Mesenchymal stem cell (in vitro differentiated cells and primary cell): ENCODE data around the gene SIMC1.
"Not testable (repeated sequence)": the region's sequence is repeated elsewhere in the genome, so short reads cannot be mapped to it uniquely, and the experiment has no call there.

ENCODE experiments used
- DNase-seq: peaks from one replicate; pipeline ENCODE4 v3.0.0-alpha.2; 2013
- H2AFZ ChIP-seq: one replicate; pipeline ENCODE4 v1.6.1; 2013; ENCODE audit warnings: low read depth, mild to moderate bottlenecking, control low read depth, inconsistent platforms, low read length, moderate library complexity
- H2AK5ac ChIP-seq: 2 replicates; pipeline ENCODE4 v1.6.1; 2013; ENCODE audit warnings: low read length, moderate library complexity, mild to moderate bottlenecking, inconsistent platforms; ENCODE audit not compliant: severe bottlenecking
- H2BK120ac ChIP-seq: one replicate; pipeline ENCODE4 v1.6.1; 2013; ENCODE audit warnings: low read depth, mild to moderate bottlenecking, inconsistent platforms, low read length, moderate library complexity
- H2BK12ac ChIP-seq, 2 experiments: one replicate each; pipeline ENCODE4 v1.6.1; 2013; ENCODE audit warnings: inconsistent platforms in 2 of 2, low read length in 2 of 2, mild to moderate bottlenecking in 2 of 2, moderate library complexity in 2 of 2, control low read depth in 1 of 2
- H2BK15ac ChIP-seq: one replicate; pipeline ENCODE4 v1.6.1; 2013; ENCODE audit warnings: mild to moderate bottlenecking, low read depth, inconsistent platforms; ENCODE audit not compliant: poor library complexity, severe bottlenecking
- H2BK5ac ChIP-seq: 2 replicates; pipeline ENCODE4 v1.6.1; 2013; ENCODE audit warnings: low read depth, mild to moderate bottlenecking, low read length, control low read depth, inconsistent platforms; ENCODE audit not compliant: poor library complexity, severe bottlenecking
- H3K14ac ChIP-seq, 2 experiments: one replicate each; pipeline ENCODE4 v1.6.1; 2013; ENCODE audit warnings: inconsistent platforms in 2 of 2, low read length in 2 of 2, control low read depth in 1 of 2, mild to moderate bottlenecking in 1 of 2, moderate library complexity in 1 of 2
- H3K18ac ChIP-seq, 2 experiments: one replicate each; pipeline ENCODE4 v1.6.1; 2013; ENCODE audit warnings: inconsistent platforms in 2 of 2, low read length in 2 of 2, control low read depth in 1 of 2, low read depth in 1 of 2, mild to moderate bottlenecking in 1 of 2
- H3K23ac ChIP-seq, 2 experiments: one replicate each; pipeline ENCODE4 v1.6.1; 2013; ENCODE audit warnings: inconsistent platforms in 2 of 2, low read length in 2 of 2, mild to moderate bottlenecking in 2 of 2, moderate library complexity in 2 of 2, control low read depth in 1 of 2
- H3K27ac ChIP-seq: 2 replicates; pipeline ENCODE4 v1.5.1; 2013; ENCODE audit warnings: mild to moderate bottlenecking, moderate library complexity, low read length, control low read depth, inconsistent platforms; ENCODE audit not compliant: poor library complexity, severe bottlenecking
- H3K27me3 ChIP-seq, 2 experiments: 2 replicates each; pipeline versions ENCODE4 v1.6.1 to v1.7.0; 2013; ENCODE audit warnings: low read length in 2 of 2, mild to moderate bottlenecking in 2 of 2, moderate library complexity in 2 of 2, control low read depth in 1 of 2, inconsistent platforms in 1 of 2; ENCODE audit not compliant: control insufficient read depth in 1 of 2, insufficient read depth in 1 of 2
- H3K36me3 ChIP-seq, 2 experiments: 2 replicates each; pipeline versions ENCODE4 v1.6.1 to v1.7.0; 2013; ENCODE audit warnings: low read length in 2 of 2, control low read depth in 1 of 2, inconsistent platforms in 1 of 2, low read depth in 1 of 2, mild to moderate bottlenecking in 1 of 2; ENCODE audit not compliant: insufficient read depth in 2 of 2, control insufficient read depth in 1 of 2
- H3K4ac ChIP-seq, 2 experiments: one replicate each; pipeline ENCODE4 v1.6.1; 2013; ENCODE audit warnings: inconsistent platforms in 2 of 2, low read length in 2 of 2, mild to moderate bottlenecking in 2 of 2, moderate library complexity in 2 of 2, control low read depth in 1 of 2, low read depth in 1 of 2
- H3K4me1 ChIP-seq: 2 replicates; pipeline ENCODE4 v1.6.1; 2013; ENCODE audit warnings: low read depth, low read length, control low read depth; ENCODE audit not compliant: control insufficient read depth, insufficient read depth
- H3K4me2 ChIP-seq: 2 replicates; pipeline ENCODE4 v1.6.1; 2013; ENCODE audit warnings: low read length, mild to moderate bottlenecking, inconsistent platforms; ENCODE audit not compliant: poor library complexity, severe bottlenecking
- H3K4me3 ChIP-seq, 2 experiments: 2 replicates each; pipeline versions ENCODE4 v1.5.1 to v1.7.0; 2013; ENCODE audit warnings: low read length in 2 of 2, mild to moderate bottlenecking in 2 of 2, control low read depth in 1 of 2, low read depth in 1 of 2; ENCODE audit not compliant: insufficient read depth in 1 of 2
- H3K79me1 ChIP-seq: replicated peaks from 2 replicates; pipeline ENCODE4 v1.6.1; 2013; ENCODE audit warnings: mild to moderate bottlenecking, control low read depth, low read length, inconsistent platforms; ENCODE audit not compliant: poor library complexity, severe bottlenecking
- H3K9ac ChIP-seq: 2 replicates; pipeline ENCODE4 v1.7.0; 2013; ENCODE audit warnings: mild to moderate bottlenecking, low read length, moderate library complexity
- H3K9me3 ChIP-seq: 2 replicates; pipeline ENCODE4 v1.7.0; 2013; ENCODE audit warnings: mild to moderate bottlenecking, low read length; ENCODE audit not compliant: control insufficient read depth
- H4K8ac ChIP-seq: one replicate; pipeline ENCODE4 v1.6.1; 2013; ENCODE audit warnings: inconsistent platforms, mild to moderate bottlenecking, low read length, moderate library complexity
- H4K91ac ChIP-seq: one replicate; pipeline ENCODE4 v1.6.1; 2013; ENCODE audit warnings: mild to moderate bottlenecking, low read length, inconsistent platforms
- WGBS: methylation state at CpG from one replicate; pipeline ENCODE4 v1.1.7; 2013; ENCODE audit warnings: mixed read lengths; 5-methylcytosine and 5-hydroxymethylcytosine counted together

The SIMC1 gene

DNA sequence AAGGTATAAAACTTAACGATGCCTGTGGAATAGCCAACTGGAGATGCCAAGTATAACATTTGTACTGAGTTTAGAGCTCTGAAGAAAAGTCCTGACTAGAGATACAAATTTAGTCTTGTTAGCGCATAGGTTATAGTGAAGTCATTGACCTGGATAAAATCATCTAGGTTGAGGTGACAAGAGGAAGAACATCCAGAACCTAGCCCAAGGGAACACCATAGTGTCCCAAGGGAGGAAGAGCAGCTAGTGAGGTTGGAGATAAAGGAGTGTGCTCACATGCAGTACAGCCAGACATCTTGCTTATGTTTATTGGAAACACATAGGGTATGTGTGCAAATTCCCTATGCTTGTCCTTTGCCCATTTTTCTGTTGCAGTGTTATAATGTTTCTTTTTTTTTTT, 6.1 kb downstream of the SIMC1 start:
- H4K91ac ChIP-seq, H2BK15ac ChIP-seq, H2BK120ac ChIP-seq, H2BK12ac ChIP-seq, H3K27me3 ChIP-seq, H2BK5ac ChIP-seq, H3K18ac ChIP-seq, H2AK5ac ChIP-seq, H3K36me3 ChIP-seq, H3K14ac ChIP-seq, H2AFZ ChIP-seq, H3K9ac ChIP-seq, H3K23ac ChIP-seq, H3K4me3 ChIP-seq, H3K79me1 ChIP-seq, H4K8ac ChIP-seq, H3K4ac ChIP-seq, H3K9me3 ChIP-seq, H3K4me2 ChIP-seq, H3K27ac ChIP-seq, H3K4me1 ChIP-seq, DNase-seq: not testable (repeated sequence)
- WGBS, result no CpG with 5 or more reads among the region's 2 CpGs

GRCh38 chr5:176245074-176245473, 6.8 kb downstream of the SIMC1 start:
- H3K4ac ChIP-seq, H3K9me3 ChIP-seq, H2AFZ ChIP-seq, H2BK5ac ChIP-seq, H2BK120ac ChIP-seq, H3K27ac ChIP-seq, H3K4me1 ChIP-seq, H4K8ac ChIP-seq, H3K18ac ChIP-seq, H2AK5ac ChIP-seq, H3K9ac ChIP-seq, H3K14ac ChIP-seq, H3K79me1 ChIP-seq, H3K4me3 ChIP-seq, H3K36me3 ChIP-seq, H3K23ac ChIP-seq, H3K27me3 ChIP-seq, H2BK12ac ChIP-seq, DNase-seq, H3K4me2 ChIP-seq, H2BK15ac ChIP-seq, H4K91ac ChIP-seq: not testable (repeated sequence)
- no CpG with 5 or more reads among the region's 6 CpGs for WGBS

DNA sequence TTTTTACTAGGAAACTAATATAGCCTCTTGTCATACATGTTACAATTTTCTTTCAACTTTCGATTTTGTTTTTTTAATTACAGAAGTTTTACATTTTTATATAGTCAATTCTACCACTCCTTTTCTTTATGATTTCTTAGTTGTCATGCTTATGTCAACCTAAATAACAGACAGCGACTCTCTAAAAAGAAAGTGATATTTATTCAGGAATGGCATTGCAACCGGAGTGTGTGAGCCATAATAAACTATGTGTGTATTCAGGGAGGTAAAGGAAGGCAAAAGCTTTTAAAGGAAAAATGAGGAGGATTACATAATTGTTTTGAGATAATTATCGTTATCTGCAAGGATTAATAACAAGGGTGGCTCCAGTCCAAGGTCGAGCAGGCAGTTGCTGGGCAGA, 7.3 kb downstream of the SIMC1 start:
- not testable (repeated sequence) for H2BK12ac ChIP-seq, H2AFZ ChIP-seq, H3K23ac ChIP-seq, H3K9me3 ChIP-seq, H3K4me3 ChIP-seq, H3K4ac ChIP-seq, H4K8ac ChIP-seq, H3K4me2 ChIP-seq, H2BK5ac ChIP-seq, H3K27me3 ChIP-seq, H3K79me1 ChIP-seq, H3K14ac ChIP-seq, H2AK5ac ChIP-seq, H2BK120ac ChIP-seq, H3K9ac ChIP-seq, H3K36me3 ChIP-seq, H3K4me1 ChIP-seq, DNase-seq, H4K91ac ChIP-seq, H3K18ac ChIP-seq, H3K27ac ChIP-seq, H2BK15ac ChIP-seq
- WGBS, result 85% methylated on average over 3 of the region's 5 CpGs

GRCh38 chr5:176250691-176251090, 12.5 kb downstream of the SIMC1 start:
- not testable (repeated sequence) for H2BK5ac ChIP-seq, H3K27me3 ChIP-seq, H4K91ac ChIP-seq, H3K23ac ChIP-seq, H2AK5ac ChIP-seq, H3K79me1 ChIP-seq, H3K9me3 ChIP-seq, H3K14ac ChIP-seq, DNase-seq, H3K4me2 ChIP-seq, H4K8ac ChIP-seq, H3K4ac ChIP-seq, H2AFZ ChIP-seq, H2BK120ac ChIP-seq, H2BK12ac ChIP-seq, H3K4me1 ChIP-seq, H3K18ac ChIP-seq, H3K27ac ChIP-seq, H2BK15ac ChIP-seq, H3K36me3 ChIP-seq, H3K4me3 ChIP-seq, H3K9ac ChIP-seq
- 89% methylated on average over 2 of the region's 2 CpGs for WGBS
